GM21390 (cell line): ENCODE measurements around the gene DNMBP.
A peak's percentile ranks its signal among the peaks of the same experiment; 100 is the strongest.
"Not testable (repeated sequence)": the region's sequence is repeated elsewhere in the genome, so short reads cannot be mapped to it uniquely, and the experiment has no call there.

ENCODE experiments used
- ATAC-seq: cut with Tn5 transposase; IDR thresholded peaks from one replicate; pipeline ENCODE4 v1.9.1; 2021; ENCODE audit not compliant: unreplicated experiment

The DNMBP gene

GRCh38 chr10:99958806-99959205 is 50.9 kb downstream of the DNMBP start:
- ATAC-seq: no peak

GRCh38 chr10:99958302-99958701 is 51.4 kb downstream of the DNMBP start:
- ATAC-seq: no peak

GRCh38 chr10:99953510-99953909 is 56.2 kb downstream of the DNMBP start:
- not testable (repeated sequence) for ATAC-seq

- no peak for ATAC-seq
Observed at GRCh38 chr10:99952799-99953198, 56.9 kb downstream of the DNMBP start.

- not testable (repeated sequence) for ATAC-seq
Observed at GRCh38 chr10:99946051-99946450, 63.7 kb downstream of the DNMBP start.

- no peak for ATAC-seq
Observed at GRCh38 chr10:99945263-99945662, 64.5 kb downstream of the DNMBP start.

GRCh38 chr10:99944860-99945259 is 64.9 kb downstream of the DNMBP start:
- no peak for ATAC-seq

GRCh38 chr10:99943908-99944307 is 65.8 kb downstream of the DNMBP start:
- no peak for ATAC-seq

- no peak for ATAC-seq
Observed at GRCh38 chr10:99941942-99942820, 67.6 kb downstream of the DNMBP start.

GRCh38 chr10:99938563-99938962 is 71.2 kb downstream of the DNMBP start:
- ATAC-seq: peak; percentile 84

GRCh38 chr10:99937630-99938029 is 72.1 kb downstream of the DNMBP start:
- ATAC-seq: peak; percentile 58

GRCh38 chr10:99932203-99932957 is 77.4 kb downstream of the DNMBP start:
- not testable (repeated sequence) for ATAC-seq

- ATAC-seq: no peak
Observed at GRCh38 chr10:99930731-99931550, 78.8 kb downstream of the DNMBP start.

GRCh38 chr10:99929360-99929759 is 80.4 kb downstream of the DNMBP start:
- no peak for ATAC-seq

GRCh38 chr10:99927721-99928280 is 81.9 kb downstream of the DNMBP start:
- ATAC-seq: no peak

GRCh38 chr10:99926925-99927720 is 82.6 kb downstream of the DNMBP start:
- ATAC-seq: no peak

GRCh38 chr10:99924451-99925255 is 85.1 kb downstream of the DNMBP start:
- ATAC-seq: no peak

- no peak for ATAC-seq
Observed at GRCh38 chr10:99921948-99922347, 87.8 kb downstream of the DNMBP start.

- ATAC-seq: no peak
Observed at GRCh38 chr10:99920901-99921300, 88.8 kb downstream of the DNMBP start.
